ENCODE data around the gene PAK4. TPM values are rescaled to one million over a fixed set of nuclear protein-coding genes. Genes with fewer than 3 reads are reported as not detected.

Gene PAK4
- total RNA-seq, 2 experiments from 2014 or later: 2.7 to 6.3 TPM

- no peaks in the 10 kb centered on the region for H3K9me3 Mint-ChIP-seq
- Histone ChIP-seq H3K27me3 (ENCODE audit: control insufficient read depth in 1 of 2, insufficient read depth in 2 of 2, low read length in 2 of 2) (peaks cover 27 to 51% of the 10 kb centered on the region in 2 experiments), H3K9me3 (ENCODE audit: control insufficient read depth in 1 of 2, insufficient read depth in 1 of 2, low read length in 2 of 2) (peaks cover 0 to 5% of the 10 kb centered on the region in 2 experiments), H3K4me1 (ENCODE audit: insufficient read depth, low read length) (no peaks in the 10 kb centered on the region), H3K36me3 (ENCODE audit: insufficient read depth, low read length) (no peaks in the 10 kb centered on the region), H3K27ac (ENCODE audit: low read depth in 1 of 2, low read length in 2 of 2) (no peak within 1 kb of the TSS), H3K4me3 (ENCODE audit: low read length) (no peak within 1 kb of the TSS)
- no peak within 1 kb of the TSS for H3K4me3 Mint-ChIP-seq
- no peak for DNase-seq
- H3K36me3 Mint-ChIP-seq (ENCODE audit: low read depth): no peaks in the 10 kb centered on the region
- H3K4me1 Mint-ChIP-seq (ENCODE audit: low read depth): no peaks in the 10 kb centered on the region
- ATAC-seq (ENCODE audit: poor library complexity): no peak
- intact Hi-C loops (cut with DNase I, micrococcal nuclease): no loop called here
- ChIA-PET CTCF (no interaction called here), POLR2A (no interaction called here)
- H3K27me3 Mint-ChIP-seq: peaks cover 57% of the 10 kb centered on the region
- H3K27ac Mint-ChIP-seq: no peak within 1 kb of the TSS
- no peak for TF ChIP-seq CTCF (IDR thresholded peaks at IDR 0.05)
These were observed 78.1 kb downstream of the PAK4 start, which contains the start of gene SYCN for GRCh38 chr19:39203372-39204341. Gene SYCN (minus strand): TSS chr19:39204263. CDS start chr19:39204254, 9 bp downstream.

GRCh38 chr19:39205449-39205764 is 79.8 kb downstream of the PAK4 start:
- H3K9me3 Mint-ChIP-seq: no peaks in the 10 kb centered on the region
- H3K4me1 Mint-ChIP-seq (ENCODE audit: low read depth): no peaks in the 10 kb centered on the region
- DNase-seq (no peak), ATAC-seq (ENCODE audit: poor library complexity) (no peak)
- H3K27ac ChIP-seq (ENCODE audit: low read depth in 1 of 2, low read length in 2 of 2): no peak overlapping the region
- no peak overlapping the region for H3K27ac Mint-ChIP-seq
- no peak overlapping the region for H3K4me3 ChIP-seq (ENCODE audit: low read length)
- intact Hi-C loops (cut with DNase I, micrococcal nuclease): no loop called here
- H3K9me3 ChIP-seq (ENCODE audit: control insufficient read depth in 1 of 2, insufficient read depth in 1 of 2, low read length in 2 of 2): peaks cover 0 to 5% of the 10 kb centered on the region in 2 experiments
- H3K27me3 ChIP-seq (ENCODE audit: control insufficient read depth in 1 of 2, insufficient read depth in 2 of 2, low read length in 2 of 2): peaks cover 19 to 38% of the 10 kb centered on the region in 2 experiments
- no peaks in the 10 kb centered on the region for H3K36me3 Mint-ChIP-seq (ENCODE audit: low read depth)
- H3K4me3 Mint-ChIP-seq: no peak overlapping the region
- TF ChIP-seq CTCF (IDR thresholded peaks at IDR 0.05): no peak
- no peaks in the 10 kb centered on the region for H3K36me3 ChIP-seq (ENCODE audit: insufficient read depth, low read length)
- H3K4me1 ChIP-seq (ENCODE audit: insufficient read depth, low read length): no peaks in the 10 kb centered on the region
- CTCF ChIA-PET: no interaction called here
- peaks cover 43% of the 10 kb centered on the region for H3K27me3 Mint-ChIP-seq
- POLR2A ChIA-PET: no interaction called here

GRCh38 chr19:39206122-39206521 is 80.5 kb downstream of the PAK4 start:
- H3K27ac Mint-ChIP-seq: no peak overlapping the region
- H3K27me3 Mint-ChIP-seq: peaks cover 36% of the 10 kb centered on the region
- intact Hi-C loops (cut with DNase I, micrococcal nuclease): no loop called here
- Histone ChIP-seq H3K4me3 (ENCODE audit: low read length) (no peak overlapping the region), H3K27ac (ENCODE audit: low read depth in 1 of 2, low read length in 2 of 2) (no peak overlapping the region), H3K9me3 (ENCODE audit: control insufficient read depth in 1 of 2, insufficient read depth in 1 of 2, low read length in 2 of 2) (peaks cover 0 to 5% of the 10 kb centered on the region in 2 experiments), H3K36me3 (ENCODE audit: insufficient read depth, low read length) (no peaks in the 10 kb centered on the region), H3K27me3 (ENCODE audit: control insufficient read depth in 1 of 2, insufficient read depth in 2 of 2, low read length in 2 of 2) (peaks cover 19 to 31% of the 10 kb centered on the region in 2 experiments), H3K4me1 (ENCODE audit: insufficient read depth, low read length) (no peaks in the 10 kb centered on the region)
- H3K4me3 Mint-ChIP-seq: no peak overlapping the region
- H3K9me3 Mint-ChIP-seq: no peaks in the 10 kb centered on the region
- ChIA-PET CTCF (no interaction called here), POLR2A (no interaction called here)
- TF ChIP-seq CTCF (IDR thresholded peaks at IDR 0.05): no peak
- DNase-seq (no peak), ATAC-seq (ENCODE audit: poor library complexity) (no peak)
- no peaks in the 10 kb centered on the region for H3K36me3 Mint-ChIP-seq (ENCODE audit: low read depth)
- no peaks in the 10 kb centered on the region for H3K4me1 Mint-ChIP-seq (ENCODE audit: low read depth)

Measured in CD4-positive, alpha-beta T cell (primary cell).